ENCODE measurements around the gene CNP.

DNA sequence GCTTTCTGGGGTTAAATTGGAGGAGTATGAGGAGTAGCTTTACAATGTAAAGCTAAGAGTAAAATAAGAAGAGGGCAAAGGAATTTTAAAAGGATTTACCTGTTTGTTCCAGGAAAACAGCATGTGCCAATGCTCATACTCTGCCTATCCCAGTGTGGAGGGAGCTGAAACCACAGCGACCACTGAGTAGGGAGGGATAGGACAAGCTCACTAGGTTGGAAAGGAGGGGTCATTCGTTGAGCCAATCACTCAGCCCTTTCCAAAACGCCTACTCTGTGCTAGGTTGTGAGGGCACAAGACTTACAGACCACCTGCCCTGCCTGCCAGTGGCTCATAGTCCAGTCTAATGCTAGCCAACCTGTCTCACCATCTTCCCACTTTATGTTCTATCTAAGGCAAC lies 51.7 kb downstream of the CNP start:
- TF ChIP-seq EP300 (IDR thresholded peaks at IDR 0.05; ENCODE audit: borderline replicate concordance) = no peak
- TF ChIP-seq, protein P1, sequence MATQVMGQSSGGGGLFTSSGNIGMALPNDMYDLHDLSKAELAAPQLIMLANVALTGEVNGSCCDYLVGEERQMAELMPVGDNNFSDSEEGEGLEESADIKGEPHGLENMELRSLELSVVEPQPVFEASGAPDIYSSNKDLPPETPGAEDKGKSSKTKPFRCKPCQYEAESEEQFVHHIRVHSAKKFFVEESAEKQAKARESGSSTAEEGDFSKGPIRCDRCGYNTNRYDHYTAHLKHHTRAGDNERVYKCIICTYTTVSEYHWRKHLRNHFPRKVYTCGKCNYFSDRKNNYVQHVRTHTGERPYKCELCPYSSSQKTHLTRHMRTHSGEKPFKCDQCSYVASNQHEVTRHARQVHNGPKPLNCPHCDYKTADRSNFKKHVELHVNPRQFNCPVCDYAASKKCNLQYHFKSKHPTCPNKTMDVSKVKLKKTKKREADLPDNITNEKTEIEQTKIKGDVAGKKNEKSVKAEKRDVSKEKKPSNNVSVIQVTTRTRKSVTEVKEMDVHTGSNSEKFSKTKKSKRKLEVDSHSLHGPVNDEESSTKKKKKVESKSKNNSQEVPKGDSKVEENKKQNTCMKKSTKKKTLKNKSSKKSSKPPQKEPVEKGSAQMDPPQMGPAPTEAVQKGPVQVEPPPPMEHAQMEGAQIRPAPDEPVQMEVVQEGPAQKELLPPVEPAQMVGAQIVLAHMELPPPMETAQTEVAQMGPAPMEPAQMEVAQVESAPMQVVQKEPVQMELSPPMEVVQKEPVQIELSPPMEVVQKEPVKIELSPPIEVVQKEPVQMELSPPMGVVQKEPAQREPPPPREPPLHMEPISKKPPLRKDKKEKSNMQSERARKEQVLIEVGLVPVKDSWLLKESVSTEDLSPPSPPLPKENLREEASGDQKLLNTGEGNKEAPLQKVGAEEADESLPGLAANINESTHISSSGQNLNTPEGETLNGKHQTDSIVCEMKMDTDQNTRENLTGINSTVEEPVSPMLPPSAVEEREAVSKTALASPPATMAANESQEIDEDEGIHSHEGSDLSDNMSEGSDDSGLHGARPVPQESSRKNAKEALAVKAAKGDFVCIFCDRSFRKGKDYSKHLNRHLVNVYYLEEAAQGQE (IDR thresholded peaks at IDR 0.05; ENCODE audit: low read depth) = no peak
- TF ChIP-seq CEBPB (IDR thresholded peaks at IDR 0.05) = no peak
- TF ChIP-seq, protein P2, sequence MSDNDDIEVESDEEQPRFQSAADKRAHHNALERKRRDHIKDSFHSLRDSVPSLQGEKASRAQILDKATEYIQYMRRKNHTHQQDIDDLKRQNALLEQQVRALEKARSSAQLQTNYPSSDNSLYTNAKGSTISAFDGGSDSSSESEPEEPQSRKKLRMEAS (IDR thresholded peaks at IDR 0.05) = no peak
